ENCODE results near the gene ETAA1.

Gene ETAA1

DNA sequence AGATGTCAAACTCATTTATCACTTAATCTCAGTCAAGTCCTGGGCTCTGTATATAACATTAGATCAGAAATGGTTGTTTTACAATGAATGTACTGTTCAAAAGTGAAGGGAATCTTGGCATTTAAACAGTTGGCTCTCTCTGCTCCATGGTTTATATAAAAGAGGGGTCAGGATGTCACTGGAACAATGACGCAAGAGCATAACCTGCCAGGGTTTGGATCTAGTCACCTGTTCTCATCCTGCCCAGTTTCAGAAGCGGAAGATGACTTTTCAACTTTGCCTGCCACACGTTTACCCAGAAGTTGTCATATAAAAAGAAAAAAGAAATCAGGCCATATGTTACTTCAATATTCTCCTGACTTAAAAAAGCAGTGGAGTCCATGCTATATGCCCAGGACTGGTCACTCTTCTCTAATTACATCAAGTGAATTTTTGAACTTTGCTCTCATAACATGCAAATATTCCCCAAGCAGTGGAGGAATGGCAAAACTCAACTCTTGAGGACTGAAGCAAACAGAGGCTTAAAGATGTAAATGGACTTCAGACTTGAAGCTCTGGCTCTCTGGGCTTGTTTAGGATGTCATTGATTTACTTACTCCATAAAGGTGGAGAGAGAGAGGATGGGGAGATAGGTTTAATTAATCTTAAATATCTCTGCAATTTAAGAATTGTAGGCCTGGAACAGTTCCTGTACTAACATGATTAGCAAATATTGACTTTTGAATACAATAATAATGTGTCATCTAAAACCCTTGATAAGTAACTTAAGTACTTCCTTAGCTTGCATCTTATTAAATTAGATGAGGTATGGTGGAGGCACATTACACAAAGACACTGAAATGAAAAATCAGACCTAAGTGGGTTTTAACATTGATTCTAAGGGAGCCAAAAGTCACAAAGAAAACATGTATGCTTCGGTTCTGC is 58.3 kb downstream of the ETAA1 start:
- Histone ChIP-seq H3K79me2 (ENCODE audit: insufficient read depth, low read depth) (no peaks in the 10 kb centered on the region), H3K4me1 (ENCODE audit: low read depth, poor library complexity, severe bottlenecking) (no peaks in the 10 kb centered on the region), H3K4me2 (no peak overlapping the region), H3K36me3 (ENCODE audit: insufficient read depth) (no peaks in the 10 kb centered on the region), H4K20me1 (ENCODE audit: insufficient read depth) (no peaks in the 10 kb centered on the region), H2AFZ (ENCODE audit: low read depth) (no peak overlapping the region), H3K9ac (no peak overlapping the region), H3K27me3 (ENCODE audit: insufficient read depth, low read depth) (no peaks in the 10 kb centered on the region), H3K4me3 (IDR thresholded peaks at IDR 0.05; ENCODE audit: insufficient read depth, low read depth, low read length) (no peak overlapping the region), H3K27ac (no peak overlapping the region)
- TF ChIP-seq, protein P1, sequence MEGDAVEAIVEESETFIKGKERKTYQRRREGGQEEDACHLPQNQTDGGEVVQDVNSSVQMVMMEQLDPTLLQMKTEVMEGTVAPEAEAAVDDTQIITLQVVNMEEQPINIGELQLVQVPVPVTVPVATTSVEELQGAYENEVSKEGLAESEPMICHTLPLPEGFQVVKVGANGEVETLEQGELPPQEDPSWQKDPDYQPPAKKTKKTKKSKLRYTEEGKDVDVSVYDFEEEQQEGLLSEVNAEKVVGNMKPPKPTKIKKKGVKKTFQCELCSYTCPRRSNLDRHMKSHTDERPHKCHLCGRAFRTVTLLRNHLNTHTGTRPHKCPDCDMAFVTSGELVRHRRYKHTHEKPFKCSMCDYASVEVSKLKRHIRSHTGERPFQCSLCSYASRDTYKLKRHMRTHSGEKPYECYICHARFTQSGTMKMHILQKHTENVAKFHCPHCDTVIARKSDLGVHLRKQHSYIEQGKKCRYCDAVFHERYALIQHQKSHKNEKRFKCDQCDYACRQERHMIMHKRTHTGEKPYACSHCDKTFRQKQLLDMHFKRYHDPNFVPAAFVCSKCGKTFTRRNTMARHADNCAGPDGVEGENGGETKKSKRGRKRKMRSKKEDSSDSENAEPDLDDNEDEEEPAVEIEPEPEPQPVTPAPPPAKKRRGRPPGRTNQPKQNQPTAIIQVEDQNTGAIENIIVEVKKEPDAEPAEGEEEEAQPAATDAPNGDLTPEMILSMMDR (conservative IDR thresholded peaks at IDR 0.05; ENCODE audit: low read depth, low read length): no peak

DNA sequence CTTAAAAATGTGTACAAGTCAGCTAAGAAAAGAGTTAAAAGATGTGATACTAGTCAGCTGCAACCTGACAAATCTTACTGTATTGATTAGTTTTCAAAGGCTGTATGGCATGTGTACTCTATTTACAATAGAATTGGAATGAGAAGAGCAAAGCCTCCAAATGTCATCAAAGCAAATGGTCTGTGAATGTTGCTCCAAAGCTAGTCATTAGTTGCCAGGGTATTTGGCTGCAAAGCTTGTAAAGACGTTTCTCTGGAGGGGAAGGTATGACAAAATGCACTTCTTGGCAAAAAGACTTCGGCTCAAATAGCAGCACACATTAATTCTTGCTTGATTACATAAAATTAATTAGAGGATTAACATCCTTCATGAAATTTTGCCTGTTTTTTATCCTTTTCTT is 59.3 kb downstream of the ETAA1 start:
- Histone ChIP-seq H3K27ac (no peak overlapping the region), H3K27me3 (ENCODE audit: insufficient read depth, low read depth) (no peaks in the 10 kb centered on the region), H3K4me2 (no peak overlapping the region), H4K20me1 (ENCODE audit: insufficient read depth) (no peaks in the 10 kb centered on the region), H3K79me2 (ENCODE audit: insufficient read depth, low read depth) (no peaks in the 10 kb centered on the region), H3K9ac (no peak overlapping the region), H3K4me1 (ENCODE audit: low read depth, poor library complexity, severe bottlenecking) (no peaks in the 10 kb centered on the region), H3K4me3 (IDR thresholded peaks at IDR 0.05; ENCODE audit: insufficient read depth, low read depth, low read length) (no peak overlapping the region), H3K36me3 (ENCODE audit: insufficient read depth) (no peaks in the 10 kb centered on the region), H2AFZ (ENCODE audit: low read depth) (no peak overlapping the region)
- TF ChIP-seq, protein P1 (conservative IDR thresholded peaks at IDR 0.05; ENCODE audit: low read depth, low read length): no peak

DNA sequence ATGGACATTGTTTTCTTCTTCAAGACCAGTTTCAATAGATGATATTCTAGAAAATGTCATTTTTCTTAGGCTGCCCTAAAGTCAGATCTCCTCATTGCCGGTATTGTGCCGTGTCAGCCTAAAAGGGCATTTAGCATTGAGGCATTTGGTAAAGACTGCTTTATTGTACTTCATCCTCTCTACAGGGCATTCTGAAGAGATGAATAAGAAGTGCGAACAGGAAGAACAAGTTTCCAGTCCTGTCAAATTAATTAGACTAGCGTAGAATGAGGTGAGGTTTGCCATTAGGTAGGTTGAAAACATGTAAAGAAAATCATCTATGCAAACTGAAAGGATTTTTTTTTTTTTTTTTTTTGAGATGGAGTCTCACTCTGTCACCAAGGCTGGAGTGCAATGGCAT is 60.6 kb downstream of the ETAA1 start:
- H3K79me2 ChIP-seq (ENCODE audit: insufficient read depth, low read depth): no peaks in the 10 kb centered on the region

DNA sequence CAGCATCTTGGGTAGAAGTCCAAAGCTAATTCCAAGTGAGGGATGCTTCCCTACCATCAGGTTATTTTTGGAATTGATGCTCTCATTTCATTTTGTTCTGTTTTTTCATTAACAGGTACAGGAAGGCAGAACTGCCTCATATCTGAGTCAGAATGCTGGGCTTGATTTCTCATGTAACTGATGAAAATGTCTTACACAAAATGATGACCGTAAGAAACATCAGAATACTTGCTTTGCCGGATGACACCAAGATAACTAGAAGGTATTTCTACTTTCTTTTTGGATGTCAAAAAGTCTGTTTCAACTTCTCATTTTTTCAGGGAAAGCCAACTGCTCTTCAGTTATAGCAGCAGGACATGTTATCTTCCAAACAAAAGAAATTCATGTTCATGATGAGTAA is 62.6 kb downstream of the ETAA1 start:
- TF ChIP-seq, protein P1 (conservative IDR thresholded peaks at IDR 0.05; ENCODE audit: low read depth, low read length): no peak
- Histone ChIP-seq H3K4me3 (IDR thresholded peaks at IDR 0.05; ENCODE audit: insufficient read depth, low read depth, low read length) (no peak overlapping the region), H3K9ac (no peak overlapping the region), H3K4me1 (ENCODE audit: low read depth, poor library complexity, severe bottlenecking) (no peaks in the 10 kb centered on the region), H3K27me3 (ENCODE audit: insufficient read depth, low read depth) (no peaks in the 10 kb centered on the region), H2AFZ (ENCODE audit: low read depth) (no peak overlapping the region), H3K27ac (no peak overlapping the region), H3K4me2 (no peak overlapping the region), H3K36me3 (ENCODE audit: insufficient read depth) (no peaks in the 10 kb centered on the region), H3K79me2 (ENCODE audit: insufficient read depth, low read depth) (no peaks in the 10 kb centered on the region), H4K20me1 (ENCODE audit: insufficient read depth) (no peaks in the 10 kb centered on the region)

More for the DNA sequence above, 60.6 kb downstream of the ETAA1 start:
- no peaks in the 10 kb centered on the region for H3K4me1 ChIP-seq (ENCODE audit: low read depth, poor library complexity, severe bottlenecking)
- H2AFZ ChIP-seq (ENCODE audit: low read depth): no peak overlapping the region
- H3K27ac ChIP-seq: no peak overlapping the region
- no peaks in the 10 kb centered on the region for H3K27me3 ChIP-seq (ENCODE audit: insufficient read depth, low read depth)
- no peak overlapping the region for H3K9ac ChIP-seq
- no peaks in the 10 kb centered on the region for H4K20me1 ChIP-seq (ENCODE audit: insufficient read depth)
- no peak overlapping the region for H3K4me3 ChIP-seq (IDR thresholded peaks at IDR 0.05; ENCODE audit: insufficient read depth, low read depth, low read length)
- TF ChIP-seq, protein P1 (conservative IDR thresholded peaks at IDR 0.05; ENCODE audit: low read depth, low read length): no peak
- H3K4me2 ChIP-seq: no peak overlapping the region
- H3K36me3 ChIP-seq (ENCODE audit: insufficient read depth): no peaks in the 10 kb centered on the region

Data from KMS-11 (cell line).